ENCODE data around the gene ALPL. TPM values are rescaled to one million over a fixed set of nuclear protein-coding genes. Genes with fewer than 3 reads are reported as not detected.

The ALPL gene
- total and polyA plus RNA-seq, 9 donors: 1.2 to 9.2 (median 3.8) TPM

GRCh38 chr1:21577324-21577723 lies 68.1 kb downstream of the ALPL start:
- peaks cover 6% of the 10 kb centered on the region for H3K4me1 ChIP-seq (ENCODE audit: insufficient read depth)
- no peak for DNase-seq
- H3K9me3 ChIP-seq: no peaks in the 10 kb centered on the region
- TF ChIP-seq EP300 (IDR thresholded peaks at IDR 0.05) (no peak), CTCF (IDR thresholded peaks at IDR 0.05) (no peak), POLR2A (IDR thresholded peaks at IDR 0.05) (no peak)
- intact Hi-C loops (cut with DNase I): no loop called here
- WGBS, 3 donors: 89 to 94% (median 91%) methylated on average over 26 of the region's 26 CpGs
- no peaks in the 10 kb centered on the region for H3K27me3 ChIP-seq
- H3K36me3 ChIP-seq: no peaks in the 10 kb centered on the region
- no peak overlapping the region for H3K27ac ChIP-seq
- no peak overlapping the region for H3K4me3 ChIP-seq

- Histone ChIP-seq H3K27me3 (no peaks in the 10 kb centered on the region), H3K4me1 (ENCODE audit: insufficient read depth) (peaks cover 6% of the 10 kb centered on the region), H3K4me3 (no peak overlapping the region), H3K27ac (no peak overlapping the region), H3K36me3 (no peaks in the 10 kb centered on the region), H3K9me3 (no peaks in the 10 kb centered on the region)
- WGBS, 3 donors: 75 to 83% (median 77%) methylated on average over 9 of the region's 9 CpGs
- intact Hi-C loops (cut with DNase I): no loop called here
- TF ChIP-seq CTCF (IDR thresholded peaks at IDR 0.05) (no peak), POLR2A (IDR thresholded peaks at IDR 0.05) (no peak), EP300 (IDR thresholded peaks at IDR 0.05) (no peak)
- no peak for DNase-seq
Observed at GRCh38 chr1:21577933-21578332, 68.7 kb downstream of the ALPL start.

- intact Hi-C loops (cut with DNase I): no loop called here
- no peak for TF ChIP-seq EP300 (IDR thresholded peaks at IDR 0.05)
- TF ChIP-seq POLR2A (IDR thresholded peaks at IDR 0.05): no peak
- TF ChIP-seq CTCF (IDR thresholded peaks at IDR 0.05): no peak
Observed at GRCh38 chr1:21579791-21580190, 70.6 kb downstream of the ALPL start.

GRCh38 chr1:21584096-21584495 lies 74.9 kb downstream of the ALPL start:
- 63 to 64% (median 63%) methylated on average over 10 of the region's 10 CpGs for WGBS, 3 donors
- intact Hi-C loops (cut with DNase I): no loop called here
- H3K27me3 ChIP-seq: no peaks in the 10 kb centered on the region
- H3K27ac ChIP-seq: no peak overlapping the region
- no peaks in the 10 kb centered on the region for H3K9me3 ChIP-seq
- TF ChIP-seq EP300 (IDR thresholded peaks at IDR 0.05): no peak
- no peak for TF ChIP-seq CTCF (IDR thresholded peaks at IDR 0.05)
- no peak for TF ChIP-seq POLR2A (IDR thresholded peaks at IDR 0.05)
- H3K4me1 ChIP-seq (ENCODE audit: insufficient read depth): no peaks in the 10 kb centered on the region
- H3K4me3 ChIP-seq: no peak overlapping the region
- no peak for DNase-seq
- H3K36me3 ChIP-seq: no peaks in the 10 kb centered on the region

More at GRCh38 chr1:21579791-21580190, 70.6 kb downstream of the ALPL start:
- Histone ChIP-seq H3K36me3 (no peaks in the 10 kb centered on the region), H3K4me3 (no peak overlapping the region), H3K27me3 (no peaks in the 10 kb centered on the region), H3K27ac (no peak overlapping the region), H3K9me3 (no peaks in the 10 kb centered on the region), H3K4me1 (ENCODE audit: insufficient read depth) (peaks cover 2% of the 10 kb centered on the region)
- 52 to 73% (median 57%) methylated on average over 3 of the region's 3 CpGs for WGBS, 3 donors
- no peak for DNase-seq

Measured in ovary (tissue), 9 donors.